ENCODE results near the gene VASH2.

Gene VASH2

GRCh38 chr1:212928323-212929291, 21.7 kb upstream of the VASH2 start:
- H3K27ac ChIP-seq: no peak overlapping the region
- no peak for DNase-seq (ENCODE audit: low read depth, low spot score)

- no peak overlapping the region for H3K27ac ChIP-seq
- no peak for DNase-seq (ENCODE audit: low read depth, low spot score)
Observed at GRCh38 chr1:212930986-212931678, 19.2 kb upstream of the VASH2 start.

- no peak overlapping the region for H3K27ac ChIP-seq
- no peak for DNase-seq (ENCODE audit: low read depth, low spot score)
Observed at GRCh38 chr1:212933815-212934471, 16.4 kb upstream of the VASH2 start.

- H3K27ac ChIP-seq: no peak overlapping the region
- no peak for DNase-seq (ENCODE audit: low read depth, low spot score)
Observed at GRCh38 chr1:212935387-212935981, 14.9 kb upstream of the VASH2 start.

GRCh38 chr1:212937034-212937433, 13.3 kb upstream of the VASH2 start:
- DNase-seq (ENCODE audit: low read depth, low spot score): no peak
- H3K27ac ChIP-seq: no peak overlapping the region

- no peak for DNase-seq (ENCODE audit: low read depth, low spot score)
- H3K27ac ChIP-seq: no peak overlapping the region
Observed at GRCh38 chr1:212938846-212939245, 11.5 kb upstream of the VASH2 start.

- H3K27ac ChIP-seq: no peak overlapping the region
- no peak for DNase-seq (ENCODE audit: low read depth, low spot score)
Observed at GRCh38 chr1:212941452-212941851, 8.9 kb upstream of the VASH2 start.

- H3K27ac ChIP-seq: no peak overlapping the region
- no peak for DNase-seq (ENCODE audit: low read depth, low spot score)
Observed at GRCh38 chr1:212942679-212943392, 7.5 kb upstream of the VASH2 start.

GRCh38 chr1:212943393-212943710, 7.0 kb upstream of the VASH2 start:
- no peak for DNase-seq (ENCODE audit: low read depth, low spot score)
- no peak overlapping the region for H3K27ac ChIP-seq

GRCh38 chr1:212944229-212944901, 6.0 kb upstream of the VASH2 start:
- no peak for DNase-seq (ENCODE audit: low read depth, low spot score)
- no peak overlapping the region for H3K27ac ChIP-seq

GRCh38 chr1:212945056-212945455, 5.3 kb upstream of the VASH2 start:
- DNase-seq (ENCODE audit: low read depth, low spot score): no peak
- no peak overlapping the region for H3K27ac ChIP-seq

- no peak for DNase-seq (ENCODE audit: low read depth, low spot score)
- no peak overlapping the region for H3K27ac ChIP-seq
Observed at GRCh38 chr1:212945463-212946160, 4.7 kb upstream of the VASH2 start.

GRCh38 chr1:212946872-212947271, 3.5 kb upstream of the VASH2 start:
- no peak overlapping the region for H3K27ac ChIP-seq
- DNase-seq (ENCODE audit: low read depth, low spot score): no peak

- DNase-seq (ENCODE audit: low read depth, low spot score): no peak
Observed at GRCh38 chr1:212949771-212950170, 570 bp upstream of the VASH2 start.

GRCh38 chr1:212951126-212951946, 995 bp downstream of the VASH2 start:
- no peak overlapping the region for H3K27ac ChIP-seq
- DNase-seq (ENCODE audit: low read depth, low spot score): no peak

More at GRCh38 chr1:212949771-212950170, 570 bp upstream of the VASH2 start:
- no peak overlapping the region for H3K27ac ChIP-seq

- no peak for DNase-seq (ENCODE audit: low read depth, low spot score)
- no peak overlapping the region for H3K27ac ChIP-seq
Observed at GRCh38 chr1:212951947-212952640, 1.8 kb downstream of the VASH2 start.

- no peak overlapping the region for H3K27ac ChIP-seq
- no peak for DNase-seq (ENCODE audit: low read depth, low spot score)
Observed at GRCh38 chr1:212952641-212952976, 2.3 kb downstream of the VASH2 start.

- H3K27ac ChIP-seq: no peak overlapping the region
- no peak for DNase-seq (ENCODE audit: low read depth, low spot score)
Observed at GRCh38 chr1:212953321-212953720, 3.0 kb downstream of the VASH2 start.

Data from epithelial cell of prostate (primary cell).